Epithelial cell of proximal tubule (primary cell): ENCODE measurements around the gene AK5. TPM values are rescaled to one million over a fixed set of nuclear protein-coding genes. Genes with fewer than 3 reads are reported as not detected.

ENCODE experiments used
- DNase-seq: peaks from one replicate; pipeline ENCODE4 v3.0.0-alpha.2; 2011; ENCODE audit warnings: low read depth
- H3K4me3 ChIP-seq: 2 replicates; pipeline ENCODE4 v1.5.1; 2011; ENCODE audit warnings: low read depth, mild to moderate bottlenecking, low read length
- CTCF ChIP-seq: conservative IDR thresholded peaks from 2 replicates; pipeline ENCODE4 v1.5.1; 2012; ENCODE audit warnings: low read depth, mild to moderate bottlenecking, low read length
- total RNA-seq: library from RNA; depleted of rRNA; stranded (reverse); fragments of >200 nt; gene quantifications from 2 replicates; pipeline ENCODE4 v1.2.3, GENCODE V29; 2015

AK5 gene
- total RNA-seq, 1 donor from 2014 or later: 25.0 TPM

GRCh38 chr1:77540501-77541161, 258.8 kb downstream of the AK5 start:
- no peak for TF ChIP-seq CTCF
- no peak for DNase-seq
- no peak overlapping the region for H3K4me3 ChIP-seq

GRCh38 chr1:77541162-77541545, 259.3 kb downstream of the AK5 start:
- TF ChIP-seq CTCF: no peak
- DNase-seq: no peak
- no peak overlapping the region for H3K4me3 ChIP-seq

GRCh38 chr1:77542813-77543420, 261.1 kb downstream of the AK5 start:
- H3K4me3 ChIP-seq: no peak overlapping the region
- DNase-seq: no peak
- no peak for TF ChIP-seq CTCF

DNA sequence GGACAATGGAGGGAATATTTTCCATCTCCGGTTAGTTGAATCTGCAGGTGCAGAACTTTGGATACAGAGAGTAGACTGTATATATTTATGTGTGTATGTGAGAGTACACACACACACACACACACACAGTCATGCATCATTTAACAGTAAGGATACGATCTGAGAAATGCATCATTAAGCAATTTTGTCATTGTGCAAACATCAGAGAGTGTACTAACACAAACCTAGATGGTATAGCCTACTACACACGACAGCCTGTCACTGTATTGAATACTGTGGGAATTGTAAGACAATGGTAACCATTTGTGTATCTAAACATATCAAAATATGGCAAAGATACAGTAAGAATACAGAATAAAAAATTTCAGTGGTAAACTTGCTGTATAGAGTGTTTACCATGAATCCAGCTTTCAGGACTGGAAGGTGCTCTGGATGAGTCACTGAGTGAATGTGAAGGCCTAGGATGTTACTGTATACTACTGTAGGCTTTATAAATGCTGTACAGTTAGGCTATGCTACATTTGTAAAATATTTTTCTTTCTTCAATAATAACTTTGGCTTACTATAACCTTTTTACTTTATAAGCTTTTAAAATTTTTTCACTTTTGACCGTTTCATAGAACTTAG, 262.1 kb downstream of the AK5 start:
- H3K4me3 ChIP-seq: no peak overlapping the region
- DNase-seq: no peak
- no peak for TF ChIP-seq CTCF

- DNase-seq: no peak
- no peak for TF ChIP-seq CTCF
- H3K4me3 ChIP-seq: no peak overlapping the region
Observed at GRCh38 chr1:77544845-77545244, 263.0 kb downstream of the AK5 start.

- no peak for TF ChIP-seq CTCF
- no peak overlapping the region for H3K4me3 ChIP-seq
- DNase-seq: no peak
Observed at GRCh38 chr1:77545970-77546369, 264.2 kb downstream of the AK5 start.
